ENCODE data around the gene VPS52. TPM values are rescaled to one million over a fixed set of nuclear protein-coding genes. Genes with fewer than 3 reads are reported as not detected.

The VPS52 gene
- total RNA-seq, 1 donor from 2014 or later = 97.2 TPM

DNA sequence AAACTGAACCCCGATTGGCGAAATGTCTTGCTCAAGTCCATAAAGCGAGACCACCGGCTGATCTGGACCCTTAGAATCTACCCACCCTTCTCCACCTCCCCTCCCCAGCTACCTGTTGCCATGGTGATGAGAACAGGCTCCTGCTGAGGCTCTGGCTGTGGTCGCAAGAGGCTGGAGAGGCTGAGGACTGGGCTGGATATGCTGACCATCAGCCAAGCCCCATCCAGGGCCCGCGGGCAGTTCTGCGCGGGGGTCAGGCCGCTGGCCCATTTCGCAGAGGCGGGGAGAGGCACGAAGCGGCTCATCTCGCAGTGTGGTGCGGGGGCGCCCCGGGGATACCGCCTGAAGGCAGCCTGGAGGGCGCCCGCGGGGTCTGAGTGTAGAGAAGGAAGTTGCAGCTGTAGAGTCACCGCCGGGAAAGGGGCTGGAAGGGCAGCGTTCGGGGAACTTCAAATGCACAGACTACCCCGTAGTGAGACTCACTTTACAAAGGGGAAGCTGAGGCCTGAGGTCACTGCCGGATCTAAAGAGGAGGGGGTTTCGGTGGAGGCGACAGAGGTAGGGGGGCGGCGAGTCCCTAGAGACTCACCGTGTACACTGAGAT is 41.5 kb upstream of the VPS52 start:
- CTCF ChIA-PET = interaction anchor here (0.9 to 2.8 kb wide), 5 partner anchors 12 to 36 kb away, joined by 3 to 17 read pairs (median 9); partner anchors contain the start of genes B3GALT4 and RGL2
- H3K27me3 Mint-ChIP-seq = no peaks in the 10 kb centered on the region
- peaks cover 62% of the 10 kb centered on the region for H3K36me3 Mint-ChIP-seq (ENCODE audit: low read depth)
- H3K9me3 Mint-ChIP-seq = no peaks in the 10 kb centered on the region
- DNase-seq (peak; percentile 54), ATAC-seq (ENCODE audit: low read depth) (peak; percentile 5)
- H3K4me3 Mint-ChIP-seq = peak overlapping the region; percentile 99
- H3K27ac Mint-ChIP-seq = peak overlapping the region; percentile 97
- TF ChIP-seq, protein P1, sequence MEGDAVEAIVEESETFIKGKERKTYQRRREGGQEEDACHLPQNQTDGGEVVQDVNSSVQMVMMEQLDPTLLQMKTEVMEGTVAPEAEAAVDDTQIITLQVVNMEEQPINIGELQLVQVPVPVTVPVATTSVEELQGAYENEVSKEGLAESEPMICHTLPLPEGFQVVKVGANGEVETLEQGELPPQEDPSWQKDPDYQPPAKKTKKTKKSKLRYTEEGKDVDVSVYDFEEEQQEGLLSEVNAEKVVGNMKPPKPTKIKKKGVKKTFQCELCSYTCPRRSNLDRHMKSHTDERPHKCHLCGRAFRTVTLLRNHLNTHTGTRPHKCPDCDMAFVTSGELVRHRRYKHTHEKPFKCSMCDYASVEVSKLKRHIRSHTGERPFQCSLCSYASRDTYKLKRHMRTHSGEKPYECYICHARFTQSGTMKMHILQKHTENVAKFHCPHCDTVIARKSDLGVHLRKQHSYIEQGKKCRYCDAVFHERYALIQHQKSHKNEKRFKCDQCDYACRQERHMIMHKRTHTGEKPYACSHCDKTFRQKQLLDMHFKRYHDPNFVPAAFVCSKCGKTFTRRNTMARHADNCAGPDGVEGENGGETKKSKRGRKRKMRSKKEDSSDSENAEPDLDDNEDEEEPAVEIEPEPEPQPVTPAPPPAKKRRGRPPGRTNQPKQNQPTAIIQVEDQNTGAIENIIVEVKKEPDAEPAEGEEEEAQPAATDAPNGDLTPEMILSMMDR (IDR thresholded peaks at IDR 0.05) = no peak
- H3K4me1 Mint-ChIP-seq = peaks cover 69% of the 10 kb centered on the region
- POLR2A ChIA-PET = interaction anchor here (0.7 to 6.0 kb wide), 25 partner anchors 8 to 460 kb away, joined by 3 to 80 read pairs (median 4); partner anchors contain the start of genes B3GALT4, CUTA, HLA-DPA1 and PFDN6
- intact Hi-C loops (cut with micrococcal nuclease) = loop anchor here (2.0 to 5.0 kb wide), 3 partner anchors 36 to 371 kb away; partner anchors contain the start of genes B3GALT4 and HLA-DMB

DNA sequence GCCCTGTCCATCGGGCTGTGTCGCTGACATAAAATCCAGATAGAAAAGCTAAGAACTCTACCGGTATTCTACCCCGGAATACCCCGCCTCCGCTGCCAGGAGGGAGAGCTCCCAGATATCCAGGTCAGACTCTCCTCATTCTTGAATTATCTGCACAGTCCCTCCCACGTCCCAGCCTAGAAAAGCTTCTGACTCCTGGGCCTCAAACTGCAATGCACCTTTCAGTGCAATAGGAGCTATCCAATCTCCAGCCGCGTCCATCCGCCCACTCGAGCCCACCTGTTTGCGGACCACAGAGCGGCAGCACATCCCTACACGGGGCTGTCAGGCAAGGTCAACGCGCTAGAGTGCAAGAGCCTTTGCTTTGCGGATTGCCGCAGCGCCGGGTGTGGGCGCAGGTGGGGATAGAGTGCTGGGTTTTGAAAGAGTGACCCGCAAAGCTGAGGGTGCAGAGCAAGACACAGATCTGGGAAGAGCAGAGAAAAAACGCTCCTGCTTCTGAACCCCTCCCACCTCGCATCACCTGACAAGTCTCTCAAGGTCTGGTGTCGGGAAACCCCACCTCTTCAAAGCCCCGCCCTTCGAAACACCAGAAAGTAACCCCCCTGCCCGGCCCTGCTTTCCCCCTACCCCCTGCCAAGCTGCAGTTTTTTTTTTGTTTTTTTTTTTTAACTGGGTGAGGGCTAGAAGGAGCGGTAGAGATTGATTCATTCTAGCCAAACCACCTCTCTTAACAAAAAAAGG is 40.9 kb upstream of the VPS52 start:
- POLR2A ChIA-PET = interaction anchor here (0.6 to 6.0 kb wide), 25 partner anchors 9 to 1110 kb away, joined by 3 to 80 read pairs (median 4); partner anchors contain the start of genes B3GALT4, CUTA, PFDN6 and PSMB9
- ATAC-seq (ENCODE audit: low read depth) = peak; percentile 25
- TF ChIP-seq, protein P1 (IDR thresholded peaks at IDR 0.05) = no peak
- Mint-ChIP-seq H3K4me3 (peak overlapping the region; percentile 99), H3K9me3 (no peaks in the 10 kb centered on the region), H3K27me3 (no peaks in the 10 kb centered on the region), H3K27ac (peak overlapping the region; percentile 97), H3K36me3 (ENCODE audit: low read depth) (peaks cover 61% of the 10 kb centered on the region), H3K4me1 (peaks cover 65% of the 10 kb centered on the region)
- CTCF ChIA-PET = interaction anchor here (0.9 to 2.8 kb wide), 5 partner anchors 11 to 36 kb away, joined by 3 to 17 read pairs (median 9); partner anchors contain the start of genes B3GALT4 and RGL2
- peak; percentile 63 for DNase-seq
- intact Hi-C loops (cut with micrococcal nuclease) = loop anchor here (1.0 to 5.0 kb wide), 4 partner anchors 36 to 370 kb away; partner anchors contain the start of genes B3GALT4 and HLA-DMB

DNA sequence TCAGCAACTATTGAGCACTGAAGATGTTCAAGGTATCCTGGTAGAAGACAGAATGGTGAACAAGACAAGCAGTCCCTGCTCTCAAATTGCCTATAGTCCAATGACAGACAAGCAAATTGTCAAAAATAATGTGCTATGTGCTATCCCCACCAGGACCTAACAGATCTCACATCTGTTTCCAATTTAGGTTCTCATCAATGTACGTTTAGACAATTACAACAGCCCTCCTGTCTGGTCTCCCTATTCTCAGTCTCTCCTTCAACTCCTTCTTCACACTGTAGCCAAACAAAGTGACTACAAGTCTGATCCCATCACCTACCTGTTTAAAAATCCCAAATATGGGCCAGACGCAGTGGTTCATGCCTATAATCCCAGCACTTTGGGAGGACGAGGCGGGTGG is 34.7 kb upstream of the VPS52 start:
- ATAC-seq (ENCODE audit: low read depth) = no peak
- intact Hi-C loops (cut with micrococcal nuclease) = no loop called here
- Mint-ChIP-seq H3K9me3 (no peaks in the 10 kb centered on the region), H3K36me3 (ENCODE audit: low read depth) (peaks cover 74% of the 10 kb centered on the region), H3K4me1 (peaks cover 44% of the 10 kb centered on the region), H3K27me3 (no peaks in the 10 kb centered on the region), H3K27ac (peak overlapping the region; percentile 13), H3K4me3 (peak overlapping the region; percentile 1)
- DNase-seq = no peak
- ChIA-PET POLR2A (interaction anchor here (0.6 kb wide), 1 partner anchor 69 kb away, joined by 3 read pairs; no protein-coding TSS in a partner anchor), CTCF (no interaction called here)
- TF ChIP-seq, protein P1 (IDR thresholded peaks at IDR 0.05) = no peak

DNA sequence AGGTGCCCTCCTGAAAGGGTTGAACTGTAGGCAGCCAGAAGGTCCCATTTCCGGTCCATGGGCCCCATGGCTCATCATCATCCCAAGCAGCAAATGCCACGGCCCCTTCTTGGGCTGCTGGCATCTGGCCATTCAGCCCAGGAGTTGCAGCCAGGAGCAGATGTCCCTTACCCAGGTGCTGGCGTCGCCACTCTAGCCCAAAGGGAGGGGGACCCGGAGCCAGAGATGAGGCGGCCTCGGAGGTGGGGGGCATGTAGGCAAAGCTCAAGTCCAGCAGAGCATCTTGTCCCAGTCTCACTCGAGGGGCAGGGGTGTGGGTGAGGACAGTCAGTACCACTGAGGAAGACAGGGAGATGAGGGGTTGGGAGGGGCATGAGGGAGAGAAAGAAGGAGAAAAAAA is 33.4 kb upstream of the VPS52 start:
- DNase-seq (no peak), ATAC-seq (ENCODE audit: low read depth) (no peak)
- intact Hi-C loops (cut with micrococcal nuclease) = no loop called here
- TF ChIP-seq, protein P1 (IDR thresholded peaks at IDR 0.05) = no peak
- CTCF ChIA-PET = no interaction called here
- H3K4me1 Mint-ChIP-seq = peaks cover 44% of the 10 kb centered on the region
- peaks cover 75% of the 10 kb centered on the region for H3K36me3 Mint-ChIP-seq (ENCODE audit: low read depth)
- POLR2A ChIA-PET = no interaction called here
- no peaks in the 10 kb centered on the region for H3K27me3 Mint-ChIP-seq
- no peaks in the 10 kb centered on the region for H3K9me3 Mint-ChIP-seq
- H3K27ac Mint-ChIP-seq = peak overlapping the region; percentile 53
- H3K4me3 Mint-ChIP-seq = no peak overlapping the region

DNA sequence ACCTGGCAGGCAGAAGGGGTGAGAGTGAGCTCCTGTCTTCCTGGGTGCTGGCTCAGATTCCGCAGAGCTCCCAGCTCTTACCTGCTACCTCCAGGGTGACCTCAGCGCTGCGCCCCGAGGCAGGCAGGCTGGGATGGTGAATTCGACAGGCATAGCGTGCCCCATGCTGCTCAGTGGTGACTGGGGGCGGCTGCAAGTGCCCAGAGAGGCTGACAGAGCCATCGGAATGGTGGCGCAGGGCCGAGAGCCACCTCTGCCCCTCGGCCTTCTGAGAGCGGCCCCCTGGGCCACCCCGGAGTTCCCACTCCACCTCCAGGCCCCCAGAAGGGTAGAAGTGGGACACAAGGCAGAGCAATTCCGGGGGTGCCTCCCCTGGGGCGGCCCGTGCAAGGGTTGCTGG is 32.5 kb upstream of the VPS52 start:
- TF ChIP-seq, protein P1 (IDR thresholded peaks at IDR 0.05) = no peak
- peaks cover 83% of the 10 kb centered on the region for H3K36me3 Mint-ChIP-seq (ENCODE audit: low read depth)
- intact Hi-C loops (cut with micrococcal nuclease) = no loop called here
- DNase-seq (no peak), ATAC-seq (ENCODE audit: low read depth) (no peak)
- H3K4me1 Mint-ChIP-seq = peaks cover 51% of the 10 kb centered on the region
- H3K9me3 Mint-ChIP-seq = no peaks in the 10 kb centered on the region
- ChIA-PET CTCF (no interaction called here), POLR2A (no interaction called here)
- no peak overlapping the region for H3K4me3 Mint-ChIP-seq
- H3K27ac Mint-ChIP-seq = peak overlapping the region; percentile 65
- H3K27me3 Mint-ChIP-seq = no peaks in the 10 kb centered on the region

All from activated B cell treated with CpG ODN at 0.5 μM for 24 hours (primary cell).